ENCODE results near the gene MUL1.

- no peak for TF ChIP-seq CTCF (IDR thresholded peaks at IDR 0.05)
- TF ChIP-seq POLR2A (IDR thresholded peaks at IDR 0.05), result no peak
- TF ChIP-seq EP300 (IDR thresholded peaks at IDR 0.05), result no peak
These were observed 27.6 kb downstream of the MUL1 start for GRCh38 chr1:20480243-20480944.
